NCI-H1105 (cell line): ENCODE results near the gene GATAD2A.
A peak's percentile ranks its signal among the peaks of the same experiment; 100 is the strongest.
"Not testable (repeated sequence)": the region's sequence is repeated elsewhere in the genome, so short reads cannot be mapped to it uniquely, and the experiment has no call there.

Experiments
- DNase-seq: peaks from one replicate; lab custom pipeline; 2025; lab: John Stamatoyannopoulos, UW

Gene GATAD2A, protein sequence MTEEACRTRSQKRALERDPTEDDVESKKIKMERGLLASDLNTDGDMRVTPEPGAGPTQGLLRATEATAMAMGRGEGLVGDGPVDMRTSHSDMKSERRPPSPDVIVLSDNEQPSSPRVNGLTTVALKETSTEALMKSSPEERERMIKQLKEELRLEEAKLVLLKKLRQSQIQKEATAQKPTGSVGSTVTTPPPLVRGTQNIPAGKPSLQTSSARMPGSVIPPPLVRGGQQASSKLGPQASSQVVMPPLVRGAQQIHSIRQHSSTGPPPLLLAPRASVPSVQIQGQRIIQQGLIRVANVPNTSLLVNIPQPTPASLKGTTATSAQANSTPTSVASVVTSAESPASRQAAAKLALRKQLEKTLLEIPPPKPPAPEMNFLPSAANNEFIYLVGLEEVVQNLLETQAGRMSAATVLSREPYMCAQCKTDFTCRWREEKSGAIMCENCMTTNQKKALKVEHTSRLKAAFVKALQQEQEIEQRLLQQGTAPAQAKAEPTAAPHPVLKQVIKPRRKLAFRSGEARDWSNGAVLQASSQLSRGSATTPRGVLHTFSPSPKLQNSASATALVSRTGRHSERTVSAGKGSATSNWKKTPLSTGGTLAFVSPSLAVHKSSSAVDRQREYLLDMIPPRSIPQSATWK

DNA sequence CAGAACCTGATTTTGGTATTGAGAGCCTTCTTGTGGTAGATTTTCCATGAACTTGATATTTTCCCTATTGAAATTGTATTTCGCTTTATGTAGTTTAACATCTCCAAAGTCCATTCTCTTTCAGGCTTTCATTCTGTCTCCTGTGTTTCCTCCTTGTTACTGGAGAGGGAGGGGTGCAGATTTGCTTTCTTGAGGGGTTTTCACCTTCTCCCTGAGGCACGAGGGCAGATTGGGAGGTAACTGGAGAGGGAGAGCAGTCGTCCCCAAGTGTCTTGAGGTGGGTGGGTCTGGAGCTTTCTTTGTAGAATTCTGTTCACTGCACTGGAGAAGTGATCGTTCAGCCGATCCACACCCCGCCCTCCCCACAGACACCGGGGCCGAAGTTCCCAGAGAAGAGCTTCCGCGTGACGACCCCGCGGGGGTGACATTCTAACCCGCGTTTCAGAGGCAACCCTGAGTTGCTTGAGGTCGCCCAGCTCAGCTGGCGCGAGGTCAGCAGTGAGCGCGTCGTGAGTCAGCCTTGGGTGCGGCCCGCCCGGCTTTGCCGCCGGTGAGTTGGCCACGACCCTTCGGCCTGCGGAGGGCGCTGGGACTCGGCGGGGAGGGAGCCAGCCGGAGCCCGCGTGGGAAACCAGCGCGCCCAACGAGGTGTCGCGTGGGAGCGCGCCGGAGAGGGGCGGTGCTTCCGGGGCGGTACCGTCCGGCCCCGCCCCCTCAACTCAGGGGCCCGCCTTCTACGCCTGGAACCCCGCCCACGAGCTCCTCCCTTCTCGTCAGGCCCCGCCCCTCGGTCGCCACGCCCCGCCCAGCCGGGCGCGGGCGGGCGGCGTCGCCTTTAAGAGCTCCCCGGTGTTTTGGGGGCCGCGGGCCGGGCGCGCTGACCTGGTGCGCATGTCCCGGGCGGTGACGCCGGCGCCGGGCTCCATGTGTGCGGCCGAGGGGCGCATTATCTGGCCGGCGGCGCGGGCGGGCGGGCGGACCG lies at the start of gene GATAD2A:
Gene GATAD2A, plus strand, starts transcription at position 797 of the 982 bp plus-strand sequence. CDS start 59,671 bp downstream, outside the sequence.
- DNase-seq = peak; percentile 80

DNA sequence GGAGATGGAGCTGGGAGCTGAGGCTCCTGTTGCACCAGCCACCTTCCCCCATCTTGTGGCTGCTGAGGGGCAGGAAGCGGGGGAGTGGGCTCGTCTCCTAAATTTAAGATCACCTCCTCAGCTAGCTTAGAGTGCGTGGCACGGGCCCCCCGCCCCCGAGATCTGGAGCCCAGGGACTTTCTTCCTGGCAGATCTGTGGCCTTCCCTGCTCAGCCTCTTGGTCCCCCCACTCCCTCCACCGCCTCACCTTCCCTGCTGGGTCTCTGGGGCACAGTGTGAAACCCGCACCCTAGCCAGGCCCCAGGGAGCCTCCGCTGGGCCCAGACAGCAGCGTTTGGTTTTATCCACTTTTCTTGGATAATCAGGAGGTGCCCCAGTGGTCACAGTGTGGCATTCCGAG lies 49.0 kb upstream of the GATAD2A start:
- no peak for DNase-seq

DNA sequence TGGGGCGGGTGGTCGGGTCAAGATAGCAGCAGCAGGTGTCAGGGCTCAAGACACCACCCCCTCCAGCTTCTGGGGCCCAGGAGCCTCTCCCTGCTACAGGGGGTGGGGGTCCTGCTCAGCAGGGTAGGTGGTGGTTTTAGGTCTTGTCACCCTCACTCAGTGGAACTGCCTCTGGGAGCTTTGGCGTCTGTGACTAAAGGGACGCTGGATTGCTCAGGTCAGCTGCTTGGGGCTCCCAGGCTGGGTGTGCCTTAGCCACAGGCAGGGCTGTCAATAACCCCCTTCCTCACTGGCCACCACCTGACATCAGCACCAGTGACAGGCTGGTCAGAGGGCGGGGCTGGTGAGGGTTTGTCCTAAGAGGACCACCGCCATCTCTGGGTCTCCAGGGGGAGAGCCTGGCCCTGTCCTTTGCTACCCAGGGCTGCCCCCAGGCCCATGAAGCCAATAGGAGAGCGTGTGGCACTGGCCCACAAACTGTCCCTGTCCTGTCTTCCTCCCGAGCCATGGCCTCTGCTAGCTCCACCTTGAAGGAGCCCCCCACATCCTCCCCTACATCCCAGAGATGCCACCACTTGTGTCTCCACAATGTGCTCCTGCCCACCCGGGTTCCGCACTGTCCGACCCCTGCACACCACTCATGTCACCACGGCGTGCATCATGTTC lies 48.4 kb upstream of the GATAD2A start:
- DNase-seq = no peak

DNA sequence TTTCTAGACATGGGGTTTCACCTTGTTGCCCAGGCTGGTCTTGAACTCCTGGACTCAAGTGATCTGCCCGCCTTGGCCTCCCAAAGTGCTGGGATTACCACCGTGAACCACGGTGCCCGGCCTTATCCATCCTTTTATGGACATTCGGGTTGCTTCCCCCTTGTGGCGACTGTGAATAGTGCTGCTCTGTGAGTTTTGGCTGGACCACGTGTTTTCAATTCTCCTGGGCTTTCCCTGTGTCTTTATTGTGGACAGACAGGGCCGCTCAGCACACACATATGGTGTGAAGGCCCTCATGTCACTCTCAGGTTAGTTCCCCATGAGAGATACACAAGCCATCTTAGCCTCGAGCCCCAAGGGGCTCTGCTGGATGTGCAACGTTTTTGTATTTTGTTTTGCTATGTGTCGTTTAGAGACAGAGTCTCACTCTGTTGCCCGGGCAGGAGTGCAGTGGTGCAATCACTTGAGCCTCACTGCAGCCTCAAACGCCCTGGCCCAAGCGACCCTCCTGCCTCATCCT lies 44.3 kb upstream of the GATAD2A start:
- DNase-seq = peak; percentile 74

DNA sequence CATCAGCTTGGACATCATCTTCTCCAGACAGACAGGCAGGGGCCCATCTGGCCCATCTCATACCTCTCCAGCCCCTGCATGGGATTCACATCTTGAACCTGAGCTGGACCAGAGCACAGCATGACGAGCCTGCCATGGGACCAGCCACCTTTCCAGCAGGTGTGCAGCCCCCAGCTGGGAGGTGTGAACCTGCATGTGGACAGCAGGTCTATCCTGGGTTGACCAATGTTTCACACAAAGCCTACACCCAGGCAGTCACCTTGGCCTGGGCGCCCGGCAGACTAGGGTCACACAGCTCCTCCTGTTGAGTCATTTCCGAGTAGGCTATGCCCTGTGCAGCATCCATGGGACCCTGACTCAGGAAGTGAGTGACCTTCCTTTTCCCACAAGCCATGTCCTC lies 43.4 kb upstream of the GATAD2A start:
- no peak for DNase-seq

DNA sequence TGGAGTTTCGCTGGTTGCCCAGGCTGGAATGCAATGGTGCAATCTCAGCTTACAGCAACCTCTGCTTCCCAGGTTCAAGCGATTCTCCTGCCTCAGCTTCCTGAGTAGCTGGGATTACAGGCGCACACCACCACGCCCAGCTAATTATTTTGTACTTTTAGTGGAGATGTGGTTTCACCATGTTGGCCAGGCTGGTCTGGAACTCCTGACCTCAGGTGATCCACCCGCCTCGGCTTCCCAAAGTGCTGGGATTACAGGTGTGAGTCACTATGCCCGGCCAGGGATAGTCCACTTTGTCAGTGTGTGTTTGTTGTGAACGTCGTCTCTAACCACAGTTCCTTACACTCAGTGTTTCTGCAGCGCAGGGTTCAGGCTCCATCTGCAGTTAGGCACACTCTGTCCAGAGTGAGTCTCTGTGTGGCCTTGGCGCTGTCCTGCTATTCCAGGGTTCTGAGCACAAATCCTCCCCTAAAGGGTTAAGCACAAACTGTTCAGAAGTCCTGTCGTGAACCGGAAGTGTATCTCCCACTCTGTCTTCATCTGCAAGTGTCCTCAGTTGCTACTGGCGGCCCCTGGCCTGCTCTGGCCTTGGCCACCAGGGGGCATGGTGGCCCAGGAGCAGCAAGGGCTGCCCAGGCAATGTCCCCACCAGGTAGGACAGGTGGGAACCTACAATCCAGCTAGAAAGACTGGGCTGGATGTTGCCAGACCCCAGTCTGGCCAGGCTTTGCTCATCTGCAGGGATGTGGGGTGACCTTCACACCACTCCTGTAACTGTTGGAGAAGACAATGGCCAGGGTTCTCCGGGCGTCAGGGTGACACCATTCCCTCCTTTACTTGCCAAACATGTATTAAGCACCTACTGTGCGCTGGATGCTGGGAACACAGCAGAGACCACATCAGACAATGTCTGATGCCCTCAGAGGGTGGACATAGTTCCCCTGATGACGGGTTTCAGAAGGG lies 38.8 kb upstream of the GATAD2A start:
- peak; percentile 72 for DNase-seq

DNA sequence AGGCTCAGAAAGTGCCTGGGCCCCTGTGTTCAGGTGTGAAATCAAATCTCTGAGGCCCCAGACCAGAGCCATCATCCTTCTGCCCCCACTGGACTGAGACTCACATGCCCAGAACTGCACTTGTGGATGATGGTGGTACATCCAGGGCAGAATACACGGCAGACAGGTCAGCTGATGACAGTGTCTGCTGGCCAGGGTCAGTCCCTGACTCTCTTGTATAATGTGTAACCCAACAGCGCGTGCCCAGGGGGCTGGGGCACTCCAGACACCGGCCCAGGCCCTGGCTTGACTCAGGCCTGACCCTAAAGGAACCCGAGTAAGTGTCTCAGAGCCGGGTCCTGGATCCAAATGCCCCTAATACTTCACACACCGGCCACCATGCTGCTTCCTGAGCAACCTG lies 37.4 kb upstream of the GATAD2A start:
- DNase-seq = no peak

DNA sequence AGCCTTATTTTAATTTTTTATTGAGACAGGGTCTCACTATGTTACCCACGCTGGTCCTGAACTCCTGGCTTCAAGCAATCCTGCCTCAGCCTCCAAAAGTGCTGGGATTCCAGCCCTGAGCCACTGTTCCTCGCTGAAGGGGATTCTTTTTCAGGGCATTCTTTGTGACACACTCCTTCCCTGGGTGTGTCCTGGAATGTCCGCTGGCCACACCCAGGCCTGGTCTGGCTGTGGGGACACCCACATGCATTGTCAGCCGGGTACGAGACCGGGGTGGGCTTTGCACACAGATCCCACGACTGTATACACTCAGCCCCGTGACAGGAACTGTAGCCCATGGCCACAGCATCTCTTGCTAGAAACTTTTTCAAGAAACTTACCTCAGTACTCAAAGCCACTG lies 34.4 kb upstream of the GATAD2A start:
- no peak for DNase-seq

DNA sequence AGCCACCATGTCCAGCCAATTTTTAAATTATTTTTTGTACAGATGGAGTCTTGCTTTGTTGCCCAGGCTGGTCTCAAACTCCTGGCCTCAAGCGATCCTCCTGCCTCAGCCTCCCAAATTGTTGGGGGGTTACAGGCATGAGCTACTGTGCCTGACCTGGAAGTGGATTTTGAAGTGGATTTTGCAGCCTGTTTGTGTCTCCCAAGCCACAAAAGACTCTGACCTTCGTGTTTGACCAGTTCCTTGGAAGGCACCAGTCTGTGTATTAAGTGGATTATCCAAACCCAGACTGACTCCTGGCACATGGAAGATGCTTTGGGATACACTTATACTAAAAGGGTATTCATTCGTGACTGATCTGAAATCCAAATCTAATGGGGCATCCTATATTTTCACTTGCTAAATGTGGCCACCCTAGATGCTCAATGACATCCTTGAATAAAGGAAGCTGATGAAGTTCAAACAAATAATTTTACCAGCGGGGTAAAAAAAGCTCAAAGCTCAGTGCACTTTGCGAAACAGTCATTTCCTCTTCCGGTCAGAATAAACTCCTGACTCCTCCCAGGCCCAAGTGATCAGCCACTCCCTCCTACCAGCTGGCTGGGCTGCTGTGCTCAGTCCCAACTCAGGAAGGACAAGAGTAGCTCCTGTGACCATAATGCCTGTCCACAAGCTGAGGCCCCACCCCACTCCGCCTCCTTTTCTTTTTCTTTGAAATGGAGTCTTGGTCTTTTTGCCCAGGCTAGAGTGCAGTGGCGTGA lies 32.6 kb upstream of the GATAD2A start:
- no peak for DNase-seq

DNA sequence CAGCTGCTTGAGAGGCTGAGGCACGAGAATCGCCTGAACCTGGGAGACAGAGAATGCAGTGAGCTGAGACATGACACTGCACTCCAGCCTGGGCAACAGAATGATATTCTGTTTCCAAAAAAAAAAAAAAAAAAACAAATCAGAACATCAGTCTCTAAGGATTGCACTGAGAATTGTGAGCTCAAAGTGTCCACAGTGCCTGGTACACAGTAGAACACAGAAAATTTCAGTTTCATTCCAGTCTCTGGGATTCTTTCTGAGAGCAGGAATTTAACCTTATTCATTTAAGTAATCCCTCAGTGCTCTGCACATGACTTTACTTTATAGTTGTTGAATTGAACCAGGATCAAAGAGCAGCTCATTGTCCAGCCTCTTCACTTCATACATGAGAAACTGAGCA lies 25.9 kb upstream of the GATAD2A start:
- no peak for DNase-seq

DNA sequence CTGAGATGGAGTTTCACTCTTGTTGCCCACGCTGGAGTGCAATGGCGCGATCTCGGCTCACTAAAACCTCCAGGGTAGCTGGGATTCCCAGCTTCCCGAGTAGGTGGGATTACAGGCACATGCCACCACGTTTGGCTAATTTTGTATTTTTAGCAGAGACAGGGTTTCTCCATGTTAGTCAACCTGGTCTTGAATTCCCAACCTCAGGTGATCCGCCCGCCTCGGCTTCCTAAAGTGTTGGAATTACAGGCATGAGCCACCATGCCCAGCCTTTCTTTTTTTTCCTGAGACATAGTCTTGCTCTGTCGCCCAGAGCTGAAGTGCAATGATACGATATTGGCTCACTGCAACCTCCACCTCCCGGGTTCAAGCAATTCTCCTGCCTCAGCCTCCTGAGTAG lies 25.2 kb upstream of the GATAD2A start:
- not testable (repeated sequence) for DNase-seq

DNA sequence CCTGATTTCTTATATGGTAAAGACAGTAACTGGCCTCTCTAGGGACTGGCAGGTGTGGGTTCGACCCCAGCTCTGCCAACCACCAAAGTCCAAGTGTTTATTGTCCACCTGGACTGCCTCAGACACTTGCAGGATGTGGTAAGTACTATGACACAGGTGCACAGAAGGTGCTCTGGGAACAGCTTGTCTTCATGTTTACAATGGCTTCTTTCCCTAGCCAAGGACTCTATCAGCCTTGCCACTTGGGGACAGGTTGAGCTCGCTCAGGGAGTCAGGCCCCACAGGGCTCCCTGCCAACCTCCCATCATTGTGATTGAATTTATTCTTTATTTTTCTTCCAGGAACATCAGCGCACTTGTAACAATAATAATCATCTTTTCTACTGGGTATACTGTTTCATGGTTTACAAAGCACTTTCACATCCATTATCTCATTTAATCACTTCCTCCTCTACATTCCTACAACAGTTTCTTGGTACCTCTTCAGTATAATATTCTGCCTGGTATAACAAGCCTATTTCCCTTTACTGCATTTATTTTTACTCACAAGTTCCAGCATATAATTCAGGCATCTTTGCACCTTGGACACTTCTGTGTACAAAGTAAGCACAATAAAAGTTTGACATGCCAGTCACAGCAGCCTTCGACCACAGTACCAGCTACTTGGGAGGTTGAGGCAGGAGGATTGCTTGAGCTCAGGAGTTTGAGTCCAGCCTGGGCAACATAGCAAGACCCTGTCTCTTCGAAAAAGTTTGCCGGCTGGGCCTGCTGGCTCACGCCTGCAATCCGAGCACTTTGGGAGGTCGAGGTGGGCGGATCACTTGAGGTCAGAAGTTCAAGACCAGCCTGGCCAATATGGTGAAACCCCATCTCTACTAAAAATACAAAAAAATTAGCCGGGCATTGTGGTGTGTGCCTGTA lies 24.2 kb upstream of the GATAD2A start:
- no peak for DNase-seq

DNA sequence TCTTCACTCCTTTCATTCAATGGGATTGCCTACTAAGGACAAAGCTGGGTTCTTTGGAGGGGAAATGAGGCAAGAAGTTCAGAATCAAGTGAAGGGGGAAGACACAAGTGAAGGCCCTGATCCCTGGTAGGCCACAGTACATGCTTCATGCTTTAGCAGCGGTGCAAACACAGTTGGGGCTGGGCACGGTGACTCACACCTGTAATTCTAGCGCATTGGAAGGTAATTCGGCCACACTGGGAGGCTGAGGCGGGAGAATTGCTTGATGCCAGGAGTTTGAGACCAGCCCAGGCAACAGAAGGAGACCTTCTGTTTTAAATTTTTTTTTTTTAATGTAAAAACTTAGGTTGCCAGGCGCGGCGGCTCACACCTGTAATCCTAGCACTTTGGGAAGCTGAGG lies 23.4 kb upstream of the GATAD2A start:
- no peak for DNase-seq

DNA sequence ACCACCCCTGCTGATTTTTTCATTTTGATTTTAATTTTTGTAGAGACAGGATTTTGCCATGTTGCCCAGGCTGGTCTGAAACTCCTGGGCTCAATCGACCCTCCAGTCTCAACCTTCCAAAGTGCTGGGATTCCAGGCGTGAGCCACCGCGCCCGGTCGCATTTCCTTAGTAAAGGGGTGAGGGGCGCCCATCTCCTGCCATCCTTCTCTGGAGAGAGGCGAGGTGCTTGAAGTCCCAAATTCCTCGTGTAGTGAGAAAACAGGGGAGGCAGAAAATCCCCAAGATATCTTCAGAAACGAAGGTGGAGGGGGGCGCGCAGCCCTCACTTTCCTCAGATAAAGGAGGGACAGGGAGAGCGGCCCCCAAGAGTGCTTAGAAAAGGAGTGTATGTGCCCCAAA lies 21.0 kb upstream of the GATAD2A start:
- DNase-seq = no peak

DNA sequence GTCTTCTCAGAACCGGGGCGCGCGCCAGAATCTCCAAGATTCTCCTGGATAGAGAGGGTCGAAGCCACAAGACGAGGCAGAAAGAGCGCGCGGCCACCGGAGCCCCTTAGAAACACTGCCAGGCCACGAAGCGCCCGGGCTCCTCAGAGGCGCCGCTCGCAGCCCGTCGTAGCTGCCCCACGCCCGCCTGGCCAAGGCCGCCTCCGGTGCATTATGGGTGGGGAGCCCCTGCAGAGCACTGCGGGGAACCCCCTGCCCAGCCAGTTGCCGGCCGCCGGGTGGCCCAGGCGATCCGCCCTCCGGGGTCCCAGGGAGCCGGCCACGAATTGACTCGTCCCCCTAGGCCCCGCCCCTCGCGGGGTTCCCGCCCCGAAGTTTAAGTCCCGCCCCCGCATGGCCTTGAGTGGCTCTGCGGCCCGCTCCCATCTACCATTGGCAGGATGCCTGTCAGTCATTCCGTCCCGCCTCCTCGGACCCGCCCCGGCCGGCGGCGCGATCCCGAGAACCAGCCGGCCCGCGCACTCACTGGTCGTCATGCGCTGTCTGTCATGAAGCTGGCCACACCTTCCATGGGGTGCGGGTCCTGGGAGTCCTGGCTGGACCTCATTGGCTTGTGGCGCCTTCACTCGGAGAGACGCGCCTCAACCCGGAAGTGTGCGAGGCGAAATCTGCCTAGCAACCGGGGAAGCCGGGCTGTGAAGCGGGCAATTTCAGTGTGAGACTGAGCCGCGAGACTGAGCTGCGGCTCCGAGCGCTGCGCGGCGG lies 20.2 kb upstream of the GATAD2A start:
- peak; percentile 99 for DNase-seq

DNA sequence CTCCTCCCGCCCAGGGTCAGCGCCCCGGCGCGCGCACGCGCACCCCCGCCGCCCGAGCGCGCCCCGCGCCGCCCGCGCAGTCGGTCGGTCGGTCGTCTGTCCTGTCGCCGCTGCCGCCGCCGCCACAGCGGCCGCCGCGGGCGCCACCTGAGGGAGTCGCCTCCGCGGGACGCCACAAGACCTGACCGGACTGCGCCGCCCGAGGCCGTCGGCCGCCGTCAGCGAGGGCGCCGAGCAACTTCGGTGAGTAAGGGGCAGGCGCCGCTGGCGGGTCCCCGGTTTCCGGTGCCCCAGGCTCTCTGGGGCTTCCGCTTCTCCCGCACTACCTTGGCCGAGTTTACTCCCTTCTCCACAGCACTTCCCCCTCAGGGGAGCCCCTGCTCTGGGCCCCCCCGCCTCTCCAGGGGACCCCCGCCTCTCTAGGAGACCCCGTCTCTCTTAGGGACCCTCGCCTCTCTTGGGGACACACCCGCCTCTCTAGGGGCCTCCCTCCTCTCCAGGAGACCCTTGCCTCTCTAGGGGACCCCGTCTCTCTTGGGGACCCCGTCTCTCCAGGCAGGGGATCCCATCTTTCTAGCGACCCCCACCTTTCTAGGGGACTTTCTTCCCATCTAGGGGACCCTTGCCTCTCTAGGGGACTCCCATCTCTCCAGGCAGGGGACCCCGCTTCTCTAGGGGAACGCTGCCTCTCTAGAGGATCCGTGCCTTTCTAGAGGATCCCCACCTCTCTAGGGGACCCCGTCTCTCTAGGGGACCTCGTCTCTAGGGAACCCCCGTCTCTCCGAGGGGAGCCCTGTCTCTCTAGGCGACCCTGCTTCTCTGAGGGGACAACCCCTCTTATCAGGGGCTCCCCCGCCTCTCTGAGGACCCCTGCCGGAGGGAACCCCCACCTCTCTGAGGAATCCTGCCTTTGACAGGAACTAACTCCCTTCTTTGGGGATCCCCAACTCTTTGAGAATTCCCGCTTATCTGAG lies 19.3 kb upstream of the GATAD2A start:
- no peak for DNase-seq

DNA sequence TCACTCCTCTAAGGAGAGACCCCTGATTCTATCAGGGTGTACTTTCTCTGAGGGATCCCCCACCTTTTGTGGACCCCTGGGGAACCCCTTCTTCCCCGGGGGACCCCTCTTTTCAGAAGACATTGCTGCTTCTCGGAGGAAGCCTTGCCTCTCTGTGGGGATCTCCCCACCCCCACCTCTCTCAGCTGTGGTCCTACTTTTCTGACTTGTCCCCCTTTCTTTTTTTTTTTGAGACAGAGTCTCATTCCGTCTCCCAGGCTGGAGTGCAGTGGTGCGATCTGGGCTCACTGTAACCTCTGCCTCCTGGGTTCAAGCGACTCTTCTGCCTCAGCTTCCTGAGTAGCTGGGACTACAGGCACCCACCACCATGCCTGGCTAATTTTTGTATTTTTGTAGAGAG lies 18.4 kb upstream of the GATAD2A start:
- no peak for DNase-seq
